HepG2 (cell line): ENCODE data around the gene ELAVL3. TPM values are rescaled to one million over a fixed set of nuclear protein-coding genes. Genes with fewer than 3 reads are reported as not detected.

Experiments used
- EEA1 ChIP-seq: sonication (generic); formaldehyde crosslinking; IDR thresholded peaks from 2 replicates; pipeline ENCODE4 v1.5.1; 2020; ENCODE audit warnings: mild to moderate bottlenecking, missing genetic modification reagents, borderline replicate concordance
- FOXA3 ChIP-seq: IDR thresholded peaks from 2 replicates; pipeline ENCODE4 v1.6.1; 2016; ENCODE audit warnings: missing genetic modification reagents, missing compliant biosample characterization
- FOXP4 ChIP-seq: sonication (generic); formaldehyde crosslinking; IDR thresholded peaks from 2 replicates; pipeline ENCODE4 v1.4.0; 2020; ENCODE audit warnings: missing genetic modification reagents
- GRHL1 ChIP-seq: sonication (generic); formaldehyde crosslinking; conservative IDR thresholded peaks from 2 replicates; pipeline ENCODE4 v1.8.0; 2022; ENCODE audit warnings: missing genetic modification reagents
- HDAC1 ChIP-seq: sonication (generic); formaldehyde crosslinking; IDR thresholded peaks from 2 replicates; pipeline ENCODE4 v1.5.1; 2020; ENCODE audit warnings: mild to moderate bottlenecking, missing genetic modification reagents
- MTERF4 ChIP-seq: sonication (generic); formaldehyde crosslinking; IDR thresholded peaks from 2 replicates; pipeline ENCODE4 v1.8.0; 2023; ENCODE audit warnings: mild to moderate bottlenecking, missing genetic modification reagents
- NFE2L1 ChIP-seq: sonication (generic); formaldehyde crosslinking; IDR thresholded peaks from 2 replicates; pipeline ENCODE4 v1.4.0; 2020; ENCODE audit warnings: missing genetic modification reagents, mild to moderate bottlenecking, borderline replicate concordance
- NFYB ChIP-seq: sonication (generic); formaldehyde crosslinking; IDR thresholded peaks from 2 replicates; pipeline ENCODE4 v1.4.0; 2020; ENCODE audit warnings: missing genetic modification reagents
- NR0B2 ChIP-seq: sonication (generic); formaldehyde crosslinking; IDR thresholded peaks from 2 replicates; pipeline ENCODE4 v1.4.0; 2020; ENCODE audit warnings: mild to moderate bottlenecking, missing genetic modification reagents
- RFXANK ChIP-seq: IDR thresholded peaks from 2 replicates; pipeline ENCODE4 v1.6.1; 2016
- SATB2 ChIP-seq: sonication (generic); formaldehyde crosslinking; IDR thresholded peaks from 2 replicates; pipeline ENCODE4 v1.5.0; 2020; ENCODE audit warnings: missing genetic modification reagents
- SIX1 ChIP-seq: sonication (generic); formaldehyde crosslinking; IDR thresholded peaks from 2 replicates; pipeline ENCODE4 v1.4.0; 2020; ENCODE audit warnings: missing genetic modification reagents, borderline replicate concordance
- TCF7L2 ChIP-seq: IDR thresholded peaks from 2 replicates; pipeline ENCODE4 v1.6.1; 2011; ENCODE audit warnings: mild to moderate bottlenecking, low read depth, low read length, moderate library complexity
- TEAD2 ChIP-seq: sonication (generic); formaldehyde crosslinking; IDR thresholded peaks from 2 replicates; pipeline ENCODE4 v1.9.0; 2021; ENCODE audit warnings: missing genetic modification reagents
- TMF1 ChIP-seq: sonication (generic); formaldehyde crosslinking; IDR thresholded peaks from 2 replicates; pipeline ENCODE4 v1.8.1; 2022; ENCODE audit warnings: low read depth, missing genetic modification reagents
- ZFX ChIP-seq: sonication (generic); formaldehyde crosslinking; IDR thresholded peaks from 2 replicates; pipeline ENCODE4 v1.4.0; 2020; ENCODE audit warnings: mild to moderate bottlenecking, low read depth, missing genetic modification reagents, moderate library complexity
- ZMYM4 ChIP-seq: sonication (generic); formaldehyde crosslinking; IDR thresholded peaks from 2 replicates; pipeline ENCODE4 v1.8.1; 2023; ENCODE audit warnings: mild to moderate bottlenecking, missing genetic modification reagents
- ZNF136 ChIP-seq: sonication (generic); formaldehyde crosslinking; IDR thresholded peaks from 2 replicates; pipeline ENCODE4 v1.8.1; 2022; ENCODE audit warnings: low read depth, mild to moderate bottlenecking, moderate library complexity, missing genetic modification reagents
- ZNF331 ChIP-seq: sonication (generic); formaldehyde crosslinking; IDR thresholded peaks from 2 replicates; pipeline ENCODE4 v1.4.0; 2020; ENCODE audit warnings: missing genetic modification reagents
- ZNF549 ChIP-seq: sonication (generic); formaldehyde crosslinking; IDR thresholded peaks from 2 replicates; pipeline ENCODE4 v1.5.0; 2020; ENCODE audit warnings: missing genetic modification reagents
- ZNF563 ChIP-seq: sonication (generic); formaldehyde crosslinking; IDR thresholded peaks from 2 replicates; pipeline ENCODE4 v1.8.0; 2022; ENCODE audit warnings: mild to moderate bottlenecking, moderate library complexity, missing genetic modification reagents
- ZNF597 ChIP-seq: sonication (generic); formaldehyde crosslinking; IDR thresholded peaks from 2 replicates; pipeline ENCODE4 v1.5.0; 2020; ENCODE audit warnings: missing genetic modification reagents
- ZNF605 ChIP-seq: sonication (generic); formaldehyde crosslinking; IDR thresholded peaks from 2 replicates; pipeline ENCODE4 v1.8.0; 2022; ENCODE audit warnings: mild to moderate bottlenecking, missing genetic modification reagents
- ZNF607 ChIP-seq: sonication (generic); formaldehyde crosslinking; IDR thresholded peaks from 2 replicates; pipeline ENCODE4 v1.5.1; 2020; ENCODE audit warnings: missing genetic modification reagents, mild to moderate bottlenecking, borderline replicate concordance
- ZNF883 ChIP-seq: sonication (generic); formaldehyde crosslinking; IDR thresholded peaks from 2 replicates; pipeline ENCODE4 v1.5.1; 2020; ENCODE audit warnings: mild to moderate bottlenecking, missing genetic modification reagents; ENCODE audit errors: not compliant biosample characterization
- polyA plus RNA-seq, 8 experiments: library from polyadenylated mRNA; depleted of rRNA in 3 of 8; stranded (reverse) in 7 of 8; unstranded in 1 of 8; fragments of >200 nt; fragmentation: Illumina TruSeq in 4 of 8; extraction: Trizol in 4 of 8; gene quantifications; 2 replicates each; pipeline versions ENCODE4 v1.2.1 to v1.2.3, GENCODE V29; 2011 to 2016; ENCODE audit warnings: low read depth in 4 of 8, missing spikeins in 1 of 8, mixed read lengths in 1 of 8; ENCODE audit not compliant: insufficient read depth in 1 of 8
- total RNA-seq, 5 experiments: library from RNA; depleted of rRNA; stranded (reverse); fragments of >200 nt; fragmentation: Illumina TruSeq; extraction: Trizol; gene quantifications; 2 replicates each; pipeline ENCODE4 v1.2.3, GENCODE V29; 2016; ENCODE audit warnings: low read depth in 1 of 5

Gene ELAVL3
- total and polyA plus RNA-seq, 2 of the 13 experiments (the other 11 are each of a cell fraction or from before 2014, with no cell fraction given), result 0.03 TPM; not detected in 1

GRCh38 chr19:11482384-11483050 is 1.7 kb upstream of the ELAVL3 start (continued):
- TF ChIP-seq TCF7L2 (no peak), TEAD2 (CRISPR knock-in tag) (0 out of 2 replicates have a peak, but pooled peaks have one; percentile 54), ZNF605 (CRISPR knock-in tag) (no peak), SIX1 (CRISPR knock-in tag) (no peak), EEA1 (CRISPR knock-in tag) (peak; percentile 91; the same call in 1 of the 2 replicates), ZFX (CRISPR knock-in tag) (peak; percentile 69), HDAC1 (CRISPR knock-in tag) (0 out of 2 replicates have a peak, but pooled peaks have one; percentile 13), NFE2L1 (0 out of 2 replicates have a peak, but pooled peaks have one; percentile 40), ZNF549 (CRISPR knock-in tag) (no peak), SATB2 (CRISPR knock-in tag) (no peak), FOXP4 (CRISPR knock-in tag) (peak; percentile 61; the same call in 1 of the 2 replicates), ZNF563 (CRISPR knock-in tag) (no peak; the same call in 1 of the 2 replicates), NFYB (CRISPR knock-in tag) (no peak; the same call in 1 of the 2 replicates), NR0B2 (CRISPR knock-in tag) (peak; percentile 86), ZNF331 (CRISPR knock-in tag) (peak; percentile 82), ZNF597 (CRISPR knock-in tag) (no peak), TMF1 (peak; percentile 91; the same call in 1 of the 2 replicates), MTERF4 (CRISPR knock-in tag) (no peak), ZNF607 (CRISPR knock-in tag) (peak; percentile 93), ZNF883 (CRISPR knock-in tag) (peak; percentile 70), ZNF136 (CRISPR knock-in tag) (no peak), GRHL1 (CRISPR knock-in tag) (no peak), ZMYM4 (CRISPR knock-in tag) (peak; percentile 74; the same call in 1 of the 2 replicates), FOXA3 (CRISPR knock-in tag) (peak; percentile 61), RFXANK (CRISPR knock-in tag) (no peak)
